Stimulated activated CD4-positive, alpha-beta T cell treated with anti-CD3 and anti-CD28 coated beads, Interleukin-12 subunit alpha, Interleukin-12 subunit beta, amount 100 ng/mL, for 48 hours (primary cell): ENCODE measurements around the gene PRKAR1B.
A peak's percentile ranks its signal among the peaks of the same experiment; 100 is the strongest.
"Not testable (repeated sequence)": the region's sequence is repeated elsewhere in the genome, so short reads cannot be mapped to it uniquely, and the experiment has no call there.

Experiments used
- DNase-seq, 3 donors: peaks; one replicate each; pipeline ENCODE4 v3.0.0-alpha.2; 2020; ENCODE audit warnings: low read depth in 2 of 3, low spot score in 1 of 3

The PRKAR1B gene

GRCh38 chr7:628826-629225 lies 98.3 kb downstream of the PRKAR1B start:
- DNase-seq = no peak

- DNase-seq = no peak
Measured at GRCh38 chr7:628402-628763, 98.7 kb downstream of the PRKAR1B start.

- DNase-seq = no peak
Measured at GRCh38 chr7:627661-628401, 99.2 kb downstream of the PRKAR1B start.

GRCh38 chr7:625376-625971 lies 101.6 kb downstream of the PRKAR1B start:
- DNase-seq = no peak

- no peak for DNase-seq
Measured at GRCh38 chr7:623464-623863, 103.6 kb downstream of the PRKAR1B start.

- DNase-seq = no peak
Measured at GRCh38 chr7:621572-622285, 105.4 kb downstream of the PRKAR1B start.

GRCh38 chr7:620885-621284 lies 106.2 kb downstream of the PRKAR1B start:
- DNase-seq = no peak

GRCh38 chr7:620056-620455 lies 107.0 kb downstream of the PRKAR1B start:
- DNase-seq = no peak

GRCh38 chr7:619368-619840 lies 107.7 kb downstream of the PRKAR1B start:
- no peak for DNase-seq

- DNase-seq = peak in 1 of 3 donors; percentile 34
Measured at GRCh38 chr7:618539-619367, 108.3 kb downstream of the PRKAR1B start.

- peak in 1 of 3 donors; percentile 12 for DNase-seq
Measured at GRCh38 chr7:617614-618538, 109.2 kb downstream of the PRKAR1B start.

- DNase-seq = no peak
Measured at GRCh38 chr7:613442-614140, 113.5 kb downstream of the PRKAR1B start.

- DNase-seq = not testable (repeated sequence)
Measured at GRCh38 chr7:611837-612236, 115.2 kb downstream of the PRKAR1B start.

- no peak for DNase-seq
Measured at GRCh38 chr7:611281-611810, 115.7 kb downstream of the PRKAR1B start.

- no peak for DNase-seq
Measured at GRCh38 chr7:610531-611280, 116.4 kb downstream of the PRKAR1B start.

- no peak for DNase-seq
Measured at GRCh38 chr7:610141-610530, 116.9 kb downstream of the PRKAR1B start.

GRCh38 chr7:609365-609764 lies 117.7 kb downstream of the PRKAR1B start:
- no peak for DNase-seq

GRCh38 chr7:608954-609353 lies 118.1 kb downstream of the PRKAR1B start:
- DNase-seq = no peak

- DNase-seq = no peak
Measured at GRCh38 chr7:608361-608760, 118.7 kb downstream of the PRKAR1B start.
